ENCODE data around the gene OR3A2.
"Not testable (repeated sequence)": the region's sequence is repeated elsewhere in the genome, so short reads cannot be mapped to it uniquely, and the experiment has no call there.

OR3A2 gene

DNA sequence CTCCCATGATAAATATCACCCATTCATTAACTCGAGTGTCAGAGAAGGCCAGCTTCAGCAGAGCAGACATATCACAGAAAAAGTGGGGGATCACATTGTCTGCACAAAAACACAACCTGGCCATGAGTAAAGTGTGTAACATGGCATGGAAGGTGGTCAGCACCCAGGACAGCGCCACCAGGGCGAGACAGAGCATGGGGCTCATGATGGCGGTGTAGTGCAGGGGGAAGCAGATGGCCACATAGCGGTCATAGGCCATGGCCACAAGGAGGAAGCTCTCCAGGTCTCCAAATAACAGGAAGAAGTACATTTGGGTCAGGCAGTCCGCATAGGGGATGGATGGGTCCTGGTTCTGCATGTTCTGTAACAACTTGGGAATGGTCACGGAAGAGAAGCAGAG is 11.7 kb upstream of the OR3A2 start:
- H3K36me3 ChIP-seq (ENCODE audit: control insufficient read depth, insufficient read depth, low read length, severe bottlenecking); H3K27me3 ChIP-seq (replicated peaks; ENCODE audit: control insufficient read depth, insufficient read depth, low read length); H3K4me1 ChIP-seq (ENCODE audit: control insufficient read depth, insufficient read depth, low read length); H3K9me3 ChIP-seq (ENCODE audit: control insufficient read depth, low read length); H3K9ac ChIP-seq (ENCODE audit: low read length); DNase-seq (ENCODE audit: low read depth); H3K4me3 ChIP-seq (ENCODE audit: low read length): not testable (repeated sequence)

DNA sequence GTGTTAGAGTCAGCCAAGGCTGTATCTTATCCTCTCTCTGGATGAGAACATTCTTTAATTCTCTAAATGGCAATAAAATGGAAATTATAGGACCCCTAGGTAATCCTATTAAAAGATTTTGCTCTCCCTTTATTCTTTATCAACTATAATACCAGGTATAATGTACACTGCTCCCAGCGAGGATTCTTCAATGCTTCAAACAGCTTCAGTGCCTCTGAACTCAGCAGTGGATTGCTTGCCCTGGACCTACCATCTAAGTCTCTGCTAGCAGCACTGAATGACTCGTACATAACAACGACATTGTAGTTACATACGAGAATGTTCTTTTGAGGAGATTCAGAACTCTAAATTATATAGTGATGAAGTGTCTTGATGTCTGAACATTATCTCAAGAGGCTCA is 3.7 kb upstream of the OR3A2 start:
- no peak for DNase-seq (ENCODE audit: low read depth)

DNA sequence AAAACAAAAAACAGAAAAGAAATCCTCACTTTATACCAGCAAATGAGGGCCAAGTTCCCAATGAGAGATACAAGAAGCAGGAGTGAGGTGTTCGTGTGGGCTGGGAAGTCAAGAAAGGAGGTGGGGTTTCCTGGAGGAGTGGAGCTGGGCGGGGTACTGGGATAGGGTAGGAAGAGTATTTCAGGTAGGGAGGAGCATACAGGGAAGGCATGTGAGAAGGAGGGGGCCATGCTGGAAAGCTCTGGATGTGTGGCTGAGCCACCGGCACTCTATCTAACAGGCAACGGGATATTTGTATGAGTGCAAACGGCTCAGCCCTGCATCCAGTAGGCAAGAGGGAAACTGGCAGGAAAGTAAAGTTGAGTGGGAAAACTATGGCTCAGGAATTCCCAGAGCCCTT is 4.2 kb downstream of the OR3A2 start:
- H3K4me1 ChIP-seq (ENCODE audit: control insufficient read depth, insufficient read depth, low read length), result no peaks in the 10 kb centered on the region
- H3K9me3 ChIP-seq (ENCODE audit: control insufficient read depth, low read length), result no peaks in the 10 kb centered on the region
- no peaks in the 10 kb centered on the region for H3K36me3 ChIP-seq (ENCODE audit: control insufficient read depth, insufficient read depth, low read length, severe bottlenecking)
- DNase-seq (ENCODE audit: low read depth), result no peak
- H3K4me3 ChIP-seq (ENCODE audit: low read length), result no peak overlapping the region
- H3K9ac ChIP-seq (ENCODE audit: low read length), result no peak overlapping the region
- peaks cover 12% of the 10 kb centered on the region for H3K27me3 ChIP-seq (replicated peaks; ENCODE audit: control insufficient read depth, insufficient read depth, low read length)

More for the DNA sequence above, 3.7 kb upstream of the OR3A2 start:
- Histone ChIP-seq H3K9ac (ENCODE audit: low read length) (no peak overlapping the region), H3K36me3 (ENCODE audit: control insufficient read depth, insufficient read depth, low read length, severe bottlenecking) (no peaks in the 10 kb centered on the region), H3K9me3 (ENCODE audit: control insufficient read depth, low read length) (peaks cover 6% of the 10 kb centered on the region), H3K4me3 (ENCODE audit: low read length) (no peak overlapping the region), H3K4me1 (ENCODE audit: control insufficient read depth, insufficient read depth, low read length) (no peaks in the 10 kb centered on the region), H3K27me3 (replicated peaks; ENCODE audit: control insufficient read depth, insufficient read depth, low read length) (peaks cover 6% of the 10 kb centered on the region)

DNA sequence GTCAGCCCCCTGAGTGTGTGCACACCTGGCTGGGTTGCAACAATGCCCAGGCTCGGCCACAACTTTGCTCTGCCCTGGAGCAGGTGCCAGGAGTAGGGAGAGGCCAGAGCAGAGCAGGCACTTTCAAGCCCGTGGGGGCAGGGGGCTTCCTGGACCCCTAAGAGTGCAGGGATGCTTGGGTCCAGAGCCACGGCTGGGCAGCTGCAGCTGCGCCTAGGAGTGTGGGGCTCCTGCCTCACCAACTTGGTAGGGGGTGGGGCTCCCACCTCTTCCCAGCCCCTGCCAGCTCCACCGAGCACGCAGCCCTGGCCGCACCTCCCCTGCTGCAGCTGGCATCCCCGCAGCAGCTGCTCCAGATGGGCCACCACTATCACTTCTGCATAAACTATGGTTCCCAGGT is 7.8 kb downstream of the OR3A2 start:
- Histone ChIP-seq H3K9ac (ENCODE audit: low read length) (no peak overlapping the region), H3K27me3 (replicated peaks; ENCODE audit: control insufficient read depth, insufficient read depth, low read length) (peaks cover 6% of the 10 kb centered on the region), H3K4me3 (ENCODE audit: low read length) (no peak overlapping the region), H3K36me3 (ENCODE audit: control insufficient read depth, insufficient read depth, low read length, severe bottlenecking) (no peaks in the 10 kb centered on the region), H3K9me3 (ENCODE audit: control insufficient read depth, low read length) (peaks cover 7% of the 10 kb centered on the region), H3K4me1 (ENCODE audit: control insufficient read depth, insufficient read depth, low read length) (no peaks in the 10 kb centered on the region)
- no peak for DNase-seq (ENCODE audit: low read depth)

DNA sequence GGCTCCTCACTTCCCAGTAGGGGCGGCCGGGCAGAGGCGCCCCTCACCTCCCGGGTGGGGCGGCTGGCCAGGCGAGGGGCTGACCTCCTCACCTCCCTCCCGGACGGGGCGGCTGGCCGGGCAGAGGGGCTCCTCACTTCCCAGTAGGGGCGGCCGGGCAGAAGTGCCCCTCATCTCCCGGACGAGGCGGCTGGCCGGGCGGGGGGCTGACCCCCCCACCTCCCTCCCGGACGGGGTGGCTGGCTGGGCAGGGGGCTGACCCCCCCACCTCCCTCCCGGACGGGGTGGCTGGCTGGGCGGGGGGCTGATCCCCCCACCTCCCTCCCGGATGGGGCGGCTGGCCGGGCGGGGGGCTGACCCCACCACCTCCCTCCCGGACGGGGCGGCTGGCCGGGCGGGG is 14.9 kb downstream of the OR3A2 start:
- H3K4me1 ChIP-seq (ENCODE audit: control insufficient read depth, insufficient read depth, low read length); H3K4me3 ChIP-seq (ENCODE audit: low read length); H3K27me3 ChIP-seq (replicated peaks; ENCODE audit: control insufficient read depth, insufficient read depth, low read length); DNase-seq (ENCODE audit: low read depth); H3K36me3 ChIP-seq (ENCODE audit: control insufficient read depth, insufficient read depth, low read length, severe bottlenecking); H3K9ac ChIP-seq (ENCODE audit: low read length): not testable (repeated sequence)
- H3K9me3 ChIP-seq (ENCODE audit: control insufficient read depth, low read length), result peaks cover 12% of the 10 kb centered on the region

DNA sequence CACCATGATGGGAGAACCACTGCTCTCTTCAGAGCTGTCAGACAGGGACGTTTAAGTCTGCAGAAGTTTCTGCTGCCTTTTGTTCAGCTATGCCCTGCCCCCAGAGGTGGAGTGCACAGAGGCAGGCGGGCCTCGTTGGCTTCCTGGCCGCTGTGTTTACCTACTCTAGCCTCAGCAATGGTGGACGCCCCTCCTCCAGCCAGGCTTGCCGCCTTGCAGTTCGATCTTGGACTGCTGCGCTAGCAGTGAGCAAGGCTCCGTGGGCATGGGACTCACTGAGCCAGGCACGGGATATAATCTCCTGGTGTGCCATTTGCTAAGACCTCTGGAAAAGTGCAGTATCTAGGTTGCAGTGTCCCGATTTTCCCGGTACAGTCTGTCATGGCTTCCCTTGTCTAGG is 43.3 kb downstream of the OR3A2 start:
- H3K4me3 ChIP-seq (ENCODE audit: low read length); H3K9me3 ChIP-seq (ENCODE audit: control insufficient read depth, low read length); H3K27me3 ChIP-seq (replicated peaks; ENCODE audit: control insufficient read depth, insufficient read depth, low read length); H3K9ac ChIP-seq (ENCODE audit: low read length); H3K36me3 ChIP-seq (ENCODE audit: control insufficient read depth, insufficient read depth, low read length, severe bottlenecking); H3K4me1 ChIP-seq (ENCODE audit: control insufficient read depth, insufficient read depth, low read length); DNase-seq (ENCODE audit: low read depth): not testable (repeated sequence)

DNA sequence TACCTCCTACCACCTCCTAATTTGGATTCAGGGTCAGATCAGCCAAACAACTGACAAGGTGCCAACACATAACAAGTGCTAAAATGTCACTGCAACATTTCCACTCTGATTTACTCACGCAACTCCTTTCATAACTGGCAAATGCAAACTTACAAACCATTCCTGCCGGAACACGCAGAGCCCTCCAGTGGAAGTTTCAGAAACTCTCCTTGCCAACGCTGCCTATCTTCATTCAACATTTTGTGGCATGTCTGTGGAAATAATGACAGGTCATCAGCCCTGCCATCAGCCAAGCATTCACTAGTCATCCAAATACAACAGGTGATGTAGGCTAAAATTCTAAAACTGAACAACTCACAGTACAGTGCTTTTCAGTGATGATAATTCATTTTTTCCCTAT is 50.2 kb downstream of the OR3A2 start:
- H3K4me3 ChIP-seq (ENCODE audit: low read length), result no peak overlapping the region
- no peaks in the 10 kb centered on the region for H3K27me3 ChIP-seq (replicated peaks; ENCODE audit: control insufficient read depth, insufficient read depth, low read length)
- DNase-seq (ENCODE audit: low read depth), result no peak
- no peaks in the 10 kb centered on the region for H3K9me3 ChIP-seq (ENCODE audit: control insufficient read depth, low read length)
- H3K9ac ChIP-seq (ENCODE audit: low read length), result no peak overlapping the region
- H3K4me1 ChIP-seq (ENCODE audit: control insufficient read depth, insufficient read depth, low read length), result no peaks in the 10 kb centered on the region
- no peaks in the 10 kb centered on the region for H3K36me3 ChIP-seq (ENCODE audit: control insufficient read depth, insufficient read depth, low read length, severe bottlenecking)

DNA sequence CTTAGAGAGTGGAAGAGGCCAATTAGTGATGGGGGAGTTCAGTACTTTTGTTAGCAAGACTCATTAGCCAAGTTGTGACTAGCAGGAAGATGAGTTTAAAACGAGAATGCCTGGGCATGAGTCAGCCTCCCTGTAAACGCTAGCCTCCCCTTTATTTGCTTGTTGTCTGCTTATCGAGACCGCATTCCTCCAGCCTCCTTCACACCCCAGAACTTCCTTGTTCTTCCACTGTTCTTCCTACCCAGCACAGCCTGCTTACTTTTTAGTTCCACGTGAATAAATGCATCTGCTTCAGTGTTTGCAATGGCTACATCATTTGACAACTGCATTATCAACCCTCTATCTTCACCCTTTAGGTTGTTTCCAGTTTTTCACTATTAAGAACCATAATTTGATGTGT is 67.8 kb downstream of the OR3A2 start:
- H3K4me1 ChIP-seq (ENCODE audit: control insufficient read depth, insufficient read depth, low read length), result no peaks in the 10 kb centered on the region
- H3K4me3 ChIP-seq (ENCODE audit: low read length), result no peak overlapping the region
- no peaks in the 10 kb centered on the region for H3K36me3 ChIP-seq (ENCODE audit: control insufficient read depth, insufficient read depth, low read length, severe bottlenecking)
- H3K27me3 ChIP-seq (replicated peaks; ENCODE audit: control insufficient read depth, insufficient read depth, low read length), result no peaks in the 10 kb centered on the region
- no peaks in the 10 kb centered on the region for H3K9me3 ChIP-seq (ENCODE audit: control insufficient read depth, low read length)
- no peak for DNase-seq (ENCODE audit: low read depth)
- H3K9ac ChIP-seq (ENCODE audit: low read length), result no peak overlapping the region

DNA sequence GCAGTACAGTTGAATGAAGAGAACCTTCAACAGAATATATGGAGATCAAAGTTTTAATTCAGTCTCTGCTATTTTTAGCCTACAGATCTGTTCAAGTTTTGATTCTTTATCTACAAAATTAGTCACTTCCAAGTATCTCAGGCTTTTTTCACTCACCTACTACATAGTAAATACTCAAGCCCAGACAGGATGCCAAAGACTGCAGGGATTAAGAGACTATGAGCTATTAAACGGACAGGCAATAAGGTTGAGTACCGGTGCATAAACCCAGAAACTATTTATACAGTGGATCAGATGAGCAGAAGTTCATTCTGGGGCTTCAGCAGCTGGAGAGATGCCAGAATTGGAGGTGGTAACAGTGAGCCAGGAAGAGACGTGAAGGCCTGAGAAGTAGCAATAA is 69.3 kb downstream of the OR3A2 start:
- no peak for DNase-seq (ENCODE audit: low read depth)
- Histone ChIP-seq H3K27me3 (replicated peaks; ENCODE audit: control insufficient read depth, insufficient read depth, low read length) (no peaks in the 10 kb centered on the region), H3K36me3 (ENCODE audit: control insufficient read depth, insufficient read depth, low read length, severe bottlenecking) (no peaks in the 10 kb centered on the region), H3K4me3 (ENCODE audit: low read length) (no peak overlapping the region), H3K4me1 (ENCODE audit: control insufficient read depth, insufficient read depth, low read length) (no peaks in the 10 kb centered on the region), H3K9ac (ENCODE audit: low read length) (no peak overlapping the region), H3K9me3 (ENCODE audit: control insufficient read depth, low read length) (no peaks in the 10 kb centered on the region)

DNA sequence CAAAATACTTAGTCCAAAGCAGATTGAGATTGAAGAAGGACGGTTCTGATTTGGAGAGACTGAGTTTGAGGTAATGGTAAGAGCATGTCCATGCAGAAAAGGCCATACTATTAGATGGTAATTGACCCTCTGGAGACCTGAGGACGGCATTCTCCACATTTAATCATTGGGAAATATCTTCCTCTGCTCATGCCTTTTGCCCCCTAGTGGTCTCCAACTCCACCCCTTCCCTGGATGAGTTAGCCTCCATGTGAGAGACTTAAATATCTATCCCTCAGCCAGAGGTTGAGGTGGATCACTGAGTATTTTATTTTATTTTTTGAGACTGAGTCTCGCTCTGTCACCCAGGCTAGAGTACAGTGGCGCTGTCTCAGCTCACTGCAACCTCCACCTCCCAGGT is 77.5 kb downstream of the OR3A2 start:
- H3K9me3 ChIP-seq (ENCODE audit: control insufficient read depth, low read length), result no peaks in the 10 kb centered on the region
- no peak overlapping the region for H3K9ac ChIP-seq (ENCODE audit: low read length)
- no peaks in the 10 kb centered on the region for H3K36me3 ChIP-seq (ENCODE audit: control insufficient read depth, insufficient read depth, low read length, severe bottlenecking)
- DNase-seq (ENCODE audit: low read depth), result no peak
- no peaks in the 10 kb centered on the region for H3K4me1 ChIP-seq (ENCODE audit: control insufficient read depth, insufficient read depth, low read length)
- no peak overlapping the region for H3K4me3 ChIP-seq (ENCODE audit: low read length)
- H3K27me3 ChIP-seq (replicated peaks; ENCODE audit: control insufficient read depth, insufficient read depth, low read length), result no peaks in the 10 kb centered on the region

DNA sequence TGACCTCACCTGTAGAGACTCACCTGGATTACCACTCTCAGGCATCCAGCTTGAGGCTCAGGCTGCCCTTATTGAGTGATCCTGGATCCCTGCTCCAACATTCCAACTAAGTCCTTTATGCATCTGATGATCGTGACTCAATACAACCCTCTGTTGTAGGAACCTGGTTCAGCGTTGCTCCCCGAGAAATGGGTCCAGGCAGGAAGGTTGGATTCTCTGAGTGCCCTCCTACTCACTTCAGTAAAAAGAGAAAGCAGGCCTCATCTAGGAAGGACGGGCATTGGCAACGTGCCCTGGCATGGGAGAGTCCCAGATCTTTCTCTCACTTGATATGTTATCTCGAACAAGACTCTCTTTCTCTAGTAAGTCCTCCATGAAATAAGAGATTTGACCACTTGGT is 87.8 kb downstream of the OR3A2 start, which contains the start of gene OR3A1:
OR3A1 (minus strand) TSS at position 101 of the 400 bp plus-strand sequence. CDS start 5,778 bp downstream, outside the sequence.
- Histone ChIP-seq H3K4me1 (ENCODE audit: control insufficient read depth, insufficient read depth, low read length) (no peaks in the 10 kb centered on the region), H3K27me3 (replicated peaks; ENCODE audit: control insufficient read depth, insufficient read depth, low read length) (no peaks in the 10 kb centered on the region), H3K9ac (ENCODE audit: low read length) (no peak within 1 kb of the TSS), H3K9me3 (ENCODE audit: control insufficient read depth, low read length) (no peaks in the 10 kb centered on the region), H3K36me3 (ENCODE audit: control insufficient read depth, insufficient read depth, low read length, severe bottlenecking) (no peaks in the 10 kb centered on the region), H3K4me3 (ENCODE audit: low read length) (no peak within 1 kb of the TSS)
- DNase-seq (ENCODE audit: low read depth), result no peak

DNA sequence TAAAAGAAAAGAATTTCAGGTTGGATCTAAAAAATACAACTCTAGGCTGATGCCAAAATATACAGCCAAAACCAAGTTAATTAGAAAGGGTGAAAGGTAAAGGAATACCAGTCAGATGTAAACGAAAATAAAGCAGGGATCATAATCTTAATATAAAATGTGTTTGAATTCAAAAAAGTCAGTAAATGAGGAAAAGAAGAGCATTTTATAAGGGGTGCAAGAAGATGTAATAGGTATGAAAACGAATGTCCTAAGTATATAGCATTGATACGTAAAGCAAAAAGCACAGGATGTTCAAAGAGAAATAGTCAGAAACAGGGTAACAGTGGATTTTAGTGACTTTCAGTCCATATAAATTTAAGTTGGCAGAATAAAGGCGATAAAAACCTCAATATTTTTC is 90.5 kb downstream of the OR3A2 start:
- Histone ChIP-seq H3K4me1 (ENCODE audit: control insufficient read depth, insufficient read depth, low read length) (no peaks in the 10 kb centered on the region), H3K9me3 (ENCODE audit: control insufficient read depth, low read length) (no peaks in the 10 kb centered on the region), H3K27me3 (replicated peaks; ENCODE audit: control insufficient read depth, insufficient read depth, low read length) (no peaks in the 10 kb centered on the region), H3K9ac (ENCODE audit: low read length) (no peak overlapping the region), H3K36me3 (ENCODE audit: control insufficient read depth, insufficient read depth, low read length, severe bottlenecking) (no peaks in the 10 kb centered on the region), H3K4me3 (ENCODE audit: low read length) (no peak overlapping the region)
- DNase-seq (ENCODE audit: low read depth), result no peak
